ACHN (cell line): Measurements from ENCODE around the gene PEMT.

Source experiments
- DNase-seq: peaks from one replicate; pipeline ENCODE4 v3.0.0-alpha.2; 2015
- in situ Hi-C: cut with HindIII; loops from 2 replicates; pipeline ENCODE4 v1.10.0; 2017; ENCODE audit warnings: low sequenced_read_pairs, low pct_ligation_motif_present, low pct_unique_long_range_greater_than_20kb

PEMT gene

GRCh38 chr17:17545031-17545820 lies 46.3 kb downstream of the PEMT start:
- in situ Hi-C loops = no loop called here

DNA sequence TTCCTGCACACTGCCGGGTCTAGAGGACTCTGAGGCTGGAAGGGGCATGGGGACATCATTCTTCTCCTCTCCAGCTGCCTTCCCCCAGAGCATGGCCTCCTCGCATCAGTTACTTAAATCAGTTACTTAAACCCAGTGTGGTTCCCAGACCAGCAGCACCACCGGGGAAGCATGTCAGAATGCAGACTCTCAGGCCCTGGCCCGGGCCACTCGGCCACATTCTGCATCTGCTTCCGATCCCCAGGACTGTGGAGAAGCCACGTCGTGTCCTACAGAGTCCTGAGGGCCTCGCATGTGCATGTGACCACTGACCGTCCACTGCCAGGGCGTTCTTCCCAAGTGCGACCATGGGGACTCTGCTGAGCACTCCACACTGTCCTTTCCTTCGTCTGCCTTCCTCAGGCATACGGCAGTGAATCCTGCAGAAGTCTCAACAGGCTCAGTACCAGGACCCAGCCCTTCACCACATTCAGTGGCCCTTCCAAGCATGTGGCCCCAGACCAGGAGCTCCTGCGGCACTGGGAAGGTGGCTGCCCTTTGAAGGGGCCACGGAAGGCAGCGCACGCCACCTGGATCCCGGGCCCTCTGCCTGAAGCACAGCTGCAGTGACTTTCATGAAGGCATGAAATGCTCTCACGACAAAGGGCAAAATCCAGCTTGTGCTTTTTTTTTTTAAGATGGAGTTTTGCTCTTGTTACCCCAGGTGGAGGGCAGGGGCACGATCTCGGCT lies 48.4 kb downstream of the PEMT start:
- in situ Hi-C loops = no loop called here
- DNase-seq = no peak

More at GRCh38 chr17:17545031-17545820, 46.3 kb downstream of the PEMT start:
- DNase-seq = no peak

DNA sequence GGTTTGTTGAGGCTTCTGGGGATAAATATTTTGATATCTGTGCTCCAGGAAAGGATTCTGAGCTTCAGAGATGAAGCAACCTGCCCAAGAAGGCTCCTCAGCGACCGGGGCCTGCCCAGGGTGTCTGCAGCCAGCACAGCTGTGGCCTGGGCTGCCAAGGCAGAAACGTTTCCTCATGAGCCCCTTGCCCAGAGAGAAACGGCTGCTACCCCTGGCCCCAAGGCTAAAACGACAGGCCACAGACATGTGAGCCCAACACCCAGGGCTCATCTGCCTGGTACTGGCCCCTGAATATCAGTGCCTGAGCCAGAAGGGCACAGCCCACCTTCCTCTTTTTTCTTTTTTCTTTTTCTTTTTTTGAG lies 49.9 kb downstream of the PEMT start:
- in situ Hi-C loops = no loop called here
- DNase-seq = no peak

- DNase-seq = no peak
- in situ Hi-C loops = no loop called here
Measured at GRCh38 chr17:17540935-17541639, 50.4 kb downstream of the PEMT start.

DNA sequence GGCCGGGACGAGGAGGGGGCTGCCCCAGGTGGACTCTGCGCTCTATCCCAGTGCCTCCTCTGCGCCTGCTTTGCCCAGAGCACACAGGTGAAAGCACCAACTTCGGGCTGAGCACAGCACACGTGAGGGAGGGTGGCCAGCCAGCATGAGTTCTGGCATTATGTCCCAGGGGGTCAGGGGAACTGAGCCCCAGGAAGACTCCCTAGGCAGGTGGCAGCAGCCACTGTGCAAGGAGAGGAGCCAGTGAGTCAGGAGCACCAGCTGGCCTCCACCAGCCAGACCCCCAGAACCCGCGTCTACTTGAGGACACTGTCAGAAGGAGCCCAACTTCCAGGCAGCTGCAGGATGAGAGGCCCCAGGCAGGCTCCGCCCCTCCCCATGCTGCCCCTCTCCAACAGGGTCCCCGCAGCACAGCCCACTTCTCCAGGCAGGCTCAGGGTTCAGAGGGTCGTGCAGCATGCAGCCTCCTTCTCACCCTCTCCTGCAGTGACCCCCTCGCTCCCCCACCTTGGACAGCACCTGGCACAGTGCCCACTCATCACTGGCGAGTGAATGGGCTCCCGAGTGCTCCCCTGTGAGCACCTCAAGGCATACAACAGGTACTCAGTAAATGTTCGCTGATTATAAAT lies 51.1 kb downstream of the PEMT start:
- no peak for DNase-seq
- in situ Hi-C loops = no loop called here

DNA sequence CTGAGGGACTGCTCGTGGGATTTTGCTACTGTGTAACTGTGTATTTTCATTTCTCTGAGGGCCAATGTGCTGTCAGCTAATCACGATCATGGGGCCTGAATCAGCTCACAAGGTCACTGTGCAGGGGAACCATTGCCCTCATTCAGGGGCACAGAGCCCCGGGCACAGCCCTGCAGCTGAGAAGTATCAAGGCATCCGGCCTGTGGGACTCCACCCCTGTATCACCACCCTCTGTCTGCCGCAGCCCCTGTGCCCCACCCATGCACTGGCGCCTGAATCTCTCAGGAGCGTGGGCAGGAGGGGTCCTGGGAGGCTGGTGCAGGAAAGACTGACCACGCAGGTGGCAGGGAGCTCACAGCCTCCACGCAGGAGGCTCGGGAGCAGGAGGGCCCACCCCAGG lies 51.9 kb downstream of the PEMT start:
- in situ Hi-C loops = no loop called here
- DNase-seq = no peak

DNA sequence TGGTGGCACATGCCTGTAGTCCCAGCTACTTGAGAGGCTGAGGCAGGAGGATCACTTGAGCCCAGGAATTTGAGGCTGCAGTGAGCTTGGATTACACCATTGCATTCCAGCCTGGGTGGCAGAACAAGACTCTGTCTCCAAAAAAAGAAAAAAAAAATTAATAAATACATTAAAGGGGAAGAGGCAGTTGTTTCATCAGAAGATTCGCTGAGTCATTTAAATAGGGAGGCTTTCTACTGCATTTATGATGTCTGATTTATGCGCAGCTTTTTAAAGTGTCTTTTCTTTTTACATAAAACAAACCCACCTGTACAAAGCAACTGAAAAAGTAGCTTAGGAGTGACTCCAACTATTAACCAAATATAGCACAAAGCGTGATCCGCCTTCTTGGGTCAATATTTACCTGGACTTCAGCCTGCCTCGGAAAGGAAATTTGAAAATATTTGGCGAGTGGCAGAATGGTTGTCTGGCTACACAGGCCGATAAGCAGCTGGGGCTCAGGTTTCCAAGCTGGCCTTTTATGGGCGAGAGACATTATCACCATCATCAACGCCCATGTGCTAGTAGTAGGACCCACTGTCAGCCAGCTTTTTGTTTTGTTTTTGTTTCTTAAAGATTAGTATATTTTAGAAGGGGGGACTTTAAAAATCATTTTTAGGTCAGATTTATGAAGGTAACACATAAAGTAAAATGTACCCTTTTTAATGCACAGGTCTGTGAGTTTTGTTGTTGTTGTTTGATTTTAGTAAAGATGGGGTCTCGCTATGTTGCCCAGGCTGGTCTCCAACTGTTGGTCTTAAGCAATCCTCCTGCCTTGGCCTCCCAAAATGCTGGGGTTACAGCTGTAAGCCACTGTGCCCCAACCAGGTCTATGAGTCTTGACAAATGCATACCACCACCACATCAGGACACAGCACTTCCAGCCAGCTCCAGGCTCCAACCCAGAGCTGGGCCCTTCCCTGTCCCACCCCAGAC lies 52.8 kb downstream of the PEMT start:
- in situ Hi-C loops = no loop called here
- no peak for DNase-seq

GRCh38 chr17:17537311-17538099 lies 54.0 kb downstream of the PEMT start:
- DNase-seq = no peak
- in situ Hi-C loops = no loop called here

DNA sequence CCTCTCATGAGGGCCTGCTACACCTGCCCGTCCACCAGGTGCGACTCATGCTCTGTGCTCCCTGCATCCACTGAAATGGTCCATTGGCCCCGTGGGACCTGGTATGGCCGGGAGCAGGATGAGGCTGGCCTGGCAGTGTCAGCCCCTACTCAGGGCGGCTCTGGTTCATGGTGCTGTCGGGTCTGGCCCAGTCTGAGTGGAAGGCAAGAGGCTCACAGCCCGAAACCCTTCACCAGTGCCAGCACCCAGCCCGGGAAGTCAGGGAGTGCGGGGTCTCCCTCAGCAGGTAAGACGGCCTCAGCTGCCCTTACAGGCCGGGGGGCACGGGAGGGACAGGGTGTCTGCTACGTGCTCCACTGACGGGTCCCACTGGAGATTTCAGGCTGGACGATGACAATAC lies 54.8 kb downstream of the PEMT start:
- no peak for DNase-seq
- in situ Hi-C loops = no loop called here

DNA sequence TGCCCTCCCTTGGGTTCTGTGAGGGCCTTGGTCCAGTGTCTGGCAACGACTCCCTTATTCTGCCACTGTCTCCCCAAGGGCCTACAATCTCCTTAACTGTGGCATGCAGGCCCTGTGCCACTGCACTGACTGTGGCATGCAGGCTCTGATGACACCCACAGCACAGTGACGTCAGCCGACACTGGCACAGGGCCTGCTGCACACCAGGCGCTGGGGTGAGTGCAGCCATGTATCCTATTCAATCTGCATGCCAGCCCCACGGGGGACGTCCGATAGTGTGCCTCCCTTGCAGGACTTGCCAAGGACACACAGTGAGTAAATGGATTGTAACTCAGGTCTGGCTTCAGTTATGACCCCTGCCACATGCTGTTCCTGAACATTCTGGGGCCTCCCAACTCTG lies 55.6 kb downstream of the PEMT start:
- no peak for DNase-seq
- in situ Hi-C loops = no loop called here

- DNase-seq = no peak
- in situ Hi-C loops = no loop called here
Measured at GRCh38 chr17:17533901-17534441, 57.5 kb downstream of the PEMT start.

DNA sequence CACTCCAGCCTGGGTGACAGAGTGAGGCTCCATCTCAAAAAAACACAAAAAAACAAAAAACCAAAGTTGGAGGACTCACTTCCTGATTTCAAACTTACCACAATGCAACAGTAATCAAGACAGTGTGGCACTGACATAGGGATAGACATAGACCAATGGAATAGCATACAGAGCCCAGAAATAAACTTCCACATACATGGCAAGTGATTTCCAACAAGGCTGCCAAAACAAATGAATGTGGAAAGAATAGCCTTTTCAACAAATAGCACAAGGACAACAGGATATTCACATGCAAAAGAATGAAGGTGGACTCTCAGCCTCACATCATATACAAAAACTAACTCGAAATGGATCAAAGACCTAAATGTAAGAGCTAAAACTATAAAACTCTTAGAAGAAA lies 58.5 kb downstream of the PEMT start:
- in situ Hi-C loops = no loop called here

DNA sequence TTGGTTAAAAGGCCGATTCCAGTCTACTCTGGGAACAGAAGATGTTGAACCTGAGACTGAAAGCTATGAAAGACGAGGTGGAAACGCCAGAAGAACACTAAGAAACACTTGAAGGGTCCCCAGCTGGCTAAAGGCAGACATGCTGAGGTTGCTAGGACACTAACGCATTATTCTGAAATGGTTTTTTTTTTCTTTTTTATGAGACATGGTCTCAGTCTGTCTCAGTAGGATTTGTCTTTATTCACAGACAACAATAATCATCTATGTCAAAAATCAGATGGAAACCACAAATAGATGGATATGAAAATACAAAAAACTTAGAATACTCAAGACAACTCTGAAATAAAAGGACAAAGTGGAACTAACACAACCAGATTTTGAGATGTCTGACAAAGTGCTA lies 60.4 kb downstream of the PEMT start:
- in situ Hi-C loops = no loop called here

More for the DNA sequence above, 58.5 kb downstream of the PEMT start:
- DNase-seq = no peak

GRCh38 chr17:17528696-17529652 lies 62.5 kb downstream of the PEMT start:
- no peak for DNase-seq
- in situ Hi-C loops = no loop called here

More for the DNA sequence above, 60.4 kb downstream of the PEMT start:
- no peak for DNase-seq

GRCh38 chr17:17527956-17528500 lies 63.5 kb downstream of the PEMT start:
- no peak for DNase-seq
- in situ Hi-C loops = no loop called here

DNA sequence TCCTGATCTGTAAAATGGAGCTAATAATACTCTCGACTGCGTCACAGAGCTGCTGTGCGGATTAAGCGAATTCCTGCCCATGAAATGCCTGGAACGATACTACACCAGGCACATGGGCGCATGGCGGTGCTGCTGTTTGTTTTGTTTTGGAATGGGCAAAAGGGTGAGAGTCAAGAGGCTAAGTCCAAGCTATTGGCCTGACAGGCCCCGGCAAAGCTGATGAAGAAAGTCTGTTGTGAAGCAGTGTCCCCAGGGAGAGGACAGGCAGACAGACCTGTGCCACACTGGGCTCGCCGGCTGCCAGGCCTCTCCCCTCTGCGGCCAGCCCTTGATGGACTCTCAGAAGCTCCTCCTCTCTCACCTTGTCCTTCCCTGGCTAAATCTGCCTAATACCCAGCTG lies 64.0 kb downstream of the PEMT start:
- in situ Hi-C loops = no loop called here
- no peak for DNase-seq
